BJ (cell line): ENCODE measurements around the gene SIPA1L2. TPM values are rescaled to one million over a fixed set of nuclear protein-coding genes. Genes with fewer than 3 reads are reported as not detected.
"Not testable (repeated sequence)": the region's sequence is repeated elsewhere in the genome, so short reads cannot be mapped to it uniquely, and the experiment has no call there.

ENCODE experiments used
- CTCF ChIA-PET: fragments of 350-600 bp; formaldehyde crosslinking; extraction: SDS; loops from one replicate; lab custom pipeline; 2021; ENCODE audit warnings: antibody characterized with exemption, inconsistent platforms; lab: Yijun Ruan, JAX
- POLR2A ChIA-PET: fragments of 300-600 bp; sonication (Branson Sonifier 250); formaldehyde crosslinking; extraction: SDS; loops from one replicate; lab custom pipeline; 2021; ENCODE audit warnings: antibody characterized with exemption; lab: Charles Lee
- DNase-seq: peaks from one replicate; pipeline ENCODE4 v3.0.0-alpha.2; 2011; ENCODE audit warnings: low read depth
- H3K27me3 ChIP-seq: 2 replicates; pipeline ENCODE4 v1.6.0; 2011; ENCODE audit warnings: low read length; ENCODE audit not compliant: control insufficient read depth, insufficient read depth
- H3K36me3 ChIP-seq: 2 replicates; pipeline ENCODE4 v1.5.1; 2011; ENCODE audit warnings: low read length; ENCODE audit not compliant: control insufficient read depth, insufficient read depth
- H3K4me3 ChIP-seq: 2 replicates; pipeline ENCODE4 v1.5.1; 2011; ENCODE audit warnings: low read depth, mild to moderate bottlenecking, control low read depth, low read length
- polyA plus RNA-seq: library from polyadenylated mRNA; depleted of rRNA; stranded (reverse); fragments of >200 nt; gene quantifications from 2 replicates; pipeline ENCODE4 v1.2.3, GENCODE V29; 2011
- TF ChIP-seq, protein P1 (sequence below): IDR thresholded peaks from 2 replicates; pipeline ENCODE4 v1.5.1; 2011; ENCODE audit warnings: low read depth, mild to moderate bottlenecking, control low read depth, inconsistent platforms, low read length, moderate library complexity; ENCODE audit not compliant: insufficient read depth

SIPA1L2 gene
- polyA plus RNA-seq, 1 experiment = 5.1 TPM

DNA sequence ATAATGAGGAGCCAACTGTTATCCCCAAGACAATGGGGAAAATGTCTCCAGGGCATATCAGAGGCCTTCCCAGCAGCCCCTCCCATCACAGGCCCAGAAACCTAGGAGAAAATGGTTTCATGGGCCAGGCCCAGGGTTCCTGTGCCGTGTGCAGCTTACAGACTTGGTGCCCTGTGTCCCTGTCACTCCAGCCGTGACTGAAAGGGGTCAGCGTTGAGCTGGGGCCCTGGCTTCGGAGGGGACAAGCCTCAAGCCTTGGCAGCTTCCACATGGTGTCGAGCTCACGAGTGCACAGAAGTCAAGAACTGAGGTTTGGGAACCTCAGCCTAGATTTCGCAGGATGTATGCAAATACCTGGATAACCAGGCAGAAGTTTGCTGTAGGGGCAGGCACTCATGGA lies 18.1 kb downstream of the SIPA1L2 start:
- Histone ChIP-seq H3K36me3 (no peaks in the 10 kb centered on the region), H3K27me3 (no peaks in the 10 kb centered on the region), H3K4me3 (no peak overlapping the region)
- ChIA-PET POLR2A (no interaction called here), CTCF (no interaction called here)
- no peak for DNase-seq
- TF ChIP-seq, protein P1, sequence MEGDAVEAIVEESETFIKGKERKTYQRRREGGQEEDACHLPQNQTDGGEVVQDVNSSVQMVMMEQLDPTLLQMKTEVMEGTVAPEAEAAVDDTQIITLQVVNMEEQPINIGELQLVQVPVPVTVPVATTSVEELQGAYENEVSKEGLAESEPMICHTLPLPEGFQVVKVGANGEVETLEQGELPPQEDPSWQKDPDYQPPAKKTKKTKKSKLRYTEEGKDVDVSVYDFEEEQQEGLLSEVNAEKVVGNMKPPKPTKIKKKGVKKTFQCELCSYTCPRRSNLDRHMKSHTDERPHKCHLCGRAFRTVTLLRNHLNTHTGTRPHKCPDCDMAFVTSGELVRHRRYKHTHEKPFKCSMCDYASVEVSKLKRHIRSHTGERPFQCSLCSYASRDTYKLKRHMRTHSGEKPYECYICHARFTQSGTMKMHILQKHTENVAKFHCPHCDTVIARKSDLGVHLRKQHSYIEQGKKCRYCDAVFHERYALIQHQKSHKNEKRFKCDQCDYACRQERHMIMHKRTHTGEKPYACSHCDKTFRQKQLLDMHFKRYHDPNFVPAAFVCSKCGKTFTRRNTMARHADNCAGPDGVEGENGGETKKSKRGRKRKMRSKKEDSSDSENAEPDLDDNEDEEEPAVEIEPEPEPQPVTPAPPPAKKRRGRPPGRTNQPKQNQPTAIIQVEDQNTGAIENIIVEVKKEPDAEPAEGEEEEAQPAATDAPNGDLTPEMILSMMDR = no peak

DNA sequence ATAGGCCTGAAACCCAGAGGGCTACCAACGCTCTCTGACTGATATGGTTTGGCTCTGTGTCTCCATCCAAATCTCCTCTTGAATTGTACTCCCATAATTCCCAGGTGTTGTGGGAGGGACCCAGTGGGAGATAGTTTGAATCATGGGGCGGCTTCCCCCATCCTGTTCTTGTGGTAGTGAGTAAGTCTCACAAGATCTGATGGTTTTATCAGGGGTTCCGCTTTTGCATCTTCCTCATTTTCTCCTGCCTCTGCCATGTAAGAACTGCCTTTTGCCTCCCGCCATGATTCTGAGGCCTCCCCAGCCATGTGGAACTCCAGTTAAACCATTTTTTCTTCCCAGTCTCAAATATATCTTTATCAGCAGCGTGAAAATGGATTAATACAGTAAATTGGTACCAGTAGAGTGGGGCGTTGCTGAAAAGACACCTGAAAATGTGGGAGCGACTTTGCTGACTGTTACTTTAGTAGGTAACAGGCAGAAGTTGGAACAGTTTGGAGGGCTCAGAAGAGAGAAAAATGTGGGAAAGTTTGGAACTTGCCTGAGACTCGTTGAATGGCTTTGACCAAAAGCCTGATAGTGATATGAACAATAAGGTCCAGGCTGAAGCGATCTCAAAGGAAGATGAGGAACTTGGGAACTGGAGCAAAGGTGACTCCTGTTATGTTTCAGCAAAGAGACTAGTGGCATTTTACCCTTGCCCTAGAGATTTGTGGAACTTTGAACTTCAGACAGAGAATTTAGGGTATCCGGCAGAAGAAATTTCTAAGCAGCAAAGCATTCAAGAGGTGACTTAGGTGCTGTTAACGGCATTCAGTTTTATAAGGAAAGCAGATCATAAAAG lies 18.8 kb downstream of the SIPA1L2 start:
- H3K27me3 ChIP-seq, CTCF ChIA-PET, POLR2A ChIA-PET, H3K36me3 ChIP-seq, DNase-seq, H3K4me3 ChIP-seq: not testable (repeated sequence)

DNA sequence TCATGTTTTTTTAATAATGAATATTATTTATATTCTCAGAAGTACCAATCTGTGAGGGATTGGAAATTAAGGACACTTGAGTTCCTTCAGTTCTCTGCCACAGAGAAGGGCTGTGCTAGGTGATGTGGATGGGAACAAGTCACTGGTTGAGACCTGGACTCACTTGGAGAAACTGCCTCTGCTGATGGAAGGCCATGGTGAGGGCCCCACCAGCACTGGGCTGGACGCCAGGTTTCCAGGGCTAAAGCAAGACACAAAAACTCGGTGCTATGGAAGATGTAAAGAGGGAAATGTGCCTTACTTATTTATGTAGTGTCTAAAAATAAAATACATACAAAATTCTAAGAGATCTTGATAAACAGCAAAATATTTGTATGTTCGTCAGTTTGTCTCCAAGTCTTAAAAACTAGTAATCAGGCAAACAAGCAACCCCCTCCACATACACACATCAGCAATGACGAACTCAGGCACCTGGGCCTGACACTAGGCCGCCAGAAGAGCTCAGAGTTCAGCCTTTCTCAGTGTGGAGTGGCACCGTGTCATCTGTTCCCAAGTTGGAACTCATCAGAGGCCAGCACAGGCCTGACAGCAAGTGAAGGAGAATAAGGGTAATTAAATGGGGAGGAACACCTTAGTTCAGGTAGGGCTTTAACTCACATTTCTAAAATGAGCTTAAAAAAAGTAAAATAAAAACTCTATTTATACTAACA lies 19.6 kb downstream of the SIPA1L2 start:
- TF ChIP-seq, protein P1 = no peak
- Histone ChIP-seq H3K36me3 (no peaks in the 10 kb centered on the region), H3K27me3 (no peaks in the 10 kb centered on the region), H3K4me3 (no peak overlapping the region)
- CTCF ChIA-PET = no interaction called here
- DNase-seq = no peak
- POLR2A ChIA-PET = no interaction called here

DNA sequence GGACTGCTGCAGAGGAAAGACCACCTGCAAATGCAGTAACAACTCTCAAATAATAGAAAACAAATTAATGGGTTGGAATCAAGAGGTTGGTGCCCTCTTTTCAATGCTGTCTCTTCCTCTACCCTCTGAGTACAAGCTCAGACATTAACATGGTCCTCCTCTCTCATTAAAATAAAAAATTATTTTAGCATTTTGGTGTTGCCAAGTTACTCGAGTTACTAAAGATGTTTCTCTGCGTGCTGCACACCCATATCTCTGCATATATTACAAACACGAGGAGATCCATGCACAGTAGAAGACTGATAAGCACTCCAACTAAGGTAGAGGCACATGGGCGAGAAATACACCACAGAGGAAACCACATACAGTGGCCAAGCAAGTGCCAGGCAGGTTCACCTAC lies 21.5 kb downstream of the SIPA1L2 start:
- Histone ChIP-seq H3K4me3 (no peak overlapping the region), H3K36me3 (no peaks in the 10 kb centered on the region), H3K27me3 (no peaks in the 10 kb centered on the region)
- ChIA-PET POLR2A (no interaction called here), CTCF (no interaction called here)
- TF ChIP-seq, protein P1 = no peak
- no peak for DNase-seq

DNA sequence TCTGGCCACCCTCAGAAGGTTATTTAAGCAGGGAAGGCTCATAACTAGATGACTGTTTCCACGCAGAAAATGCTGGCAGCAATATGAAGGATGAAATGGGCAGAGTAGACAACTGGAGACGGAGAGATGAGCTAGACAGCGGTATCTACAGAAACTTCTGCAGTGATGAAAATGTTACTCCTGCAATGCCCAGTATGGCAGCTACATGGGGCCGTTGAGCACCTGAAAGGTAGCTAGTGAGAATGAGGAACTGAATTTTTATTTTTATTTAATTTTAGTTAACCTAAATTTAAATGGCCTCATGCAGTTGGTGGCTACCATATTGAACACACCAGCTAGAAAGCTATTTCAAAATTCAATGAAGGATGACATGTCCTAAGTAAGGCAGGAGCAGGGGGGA lies 27.3 kb downstream of the SIPA1L2 start:
- TF ChIP-seq, protein P1 = no peak
- no peak for DNase-seq
- Histone ChIP-seq H3K4me3 (no peak overlapping the region), H3K36me3 (no peaks in the 10 kb centered on the region), H3K27me3 (no peaks in the 10 kb centered on the region)
- ChIA-PET POLR2A (no interaction called here), CTCF (no interaction called here)
